H1 (cell line): ENCODE results near the gene SYK. TPM values are rescaled to one million over a fixed set of nuclear protein-coding genes. Genes with fewer than 3 reads are reported as not detected.

Source experiments
- CTCF ChIA-PET: fragments of 300-600 bp; sonication (Branson Sonifier 250); formaldehyde crosslinking; loops from one replicate; lab custom pipeline; 2021; ENCODE audit not compliant: partially characterized antibody; lab: Charles Lee
- POLR2A ChIA-PET: fragments of 300-600 bp; sonication (Branson Sonifier 250); formaldehyde crosslinking; loops from one replicate; lab custom pipeline; 2021; ENCODE audit warnings: inconsistent platforms; ENCODE audit not compliant: partially characterized antibody; lab: Charles Lee
- DNase-seq, 2 experiments: peaks; one replicate each; pipeline versions ENCODE4 v3.0.0 to v3.0.0-alpha.2; 2010 to 2022; ENCODE audit warnings: low spot score in 2 of 2, low read depth in 1 of 2, mixed read lengths in 1 of 2
- FAIRE-seq: peaks from 2 replicates; lab custom pipeline; 2011; peaks lifted over from hg19 to GRCh38; lab: Jason Lieb, UNC
- H2AFZ ChIP-seq: 2 replicates; pipeline ENCODE4 v1.8.1; 2012; ENCODE audit warnings: low read length, inconsistent platforms
- H2AK5ac ChIP-seq: 2 replicates; pipeline ENCODE4 v1.6.1; 2013; ENCODE audit warnings: low read depth, low read length
- H2BK120ac ChIP-seq: replicated peaks from 2 replicates; pipeline ENCODE3; 2013; ENCODE audit warnings: low read depth, low read length, inconsistent platforms
- H2BK12ac ChIP-seq: 2 replicates; pipeline ENCODE4 v1.6.1; 2013; ENCODE audit warnings: low read depth, low read length
- H2BK15ac ChIP-seq: 2 replicates; pipeline ENCODE4 v1.6.1; 2013; ENCODE audit warnings: low read length
- H2BK20ac ChIP-seq: 2 replicates; pipeline ENCODE4 v1.6.1; 2013; ENCODE audit warnings: low read length
- H2BK5ac ChIP-seq: 2 replicates; pipeline ENCODE4 v1.6.1; 2013; ENCODE audit warnings: low read depth, low read length
- H3K14ac ChIP-seq: 2 replicates; pipeline ENCODE4 v1.6.1; 2013; ENCODE audit warnings: inconsistent platforms; ENCODE audit not compliant: insufficient read length
- H3K18ac ChIP-seq: 2 replicates; pipeline ENCODE4 v1.6.1; 2013; ENCODE audit warnings: low read length; ENCODE audit errors: extremely low read depth
- H3K23ac ChIP-seq: 2 replicates; pipeline ENCODE4 v1.6.1; 2013; ENCODE audit warnings: inconsistent platforms; ENCODE audit not compliant: insufficient read length
- H3K23me2 ChIP-seq: 2 replicates; pipeline ENCODE4 v1.6.1; 2013; ENCODE audit warnings: low read depth, low read length
- H3K27ac ChIP-seq: 2 replicates; pipeline ENCODE4 v1.6.1; 2011; ENCODE audit warnings: low read depth, low read length, inconsistent platforms
- H3K27me3 ChIP-seq, 4 experiments: replicated peaks in 1 of 4; 1 replicate in 1 of 4; 2 replicates in 3 of 4; pipeline versions ENCODE4 v1.6.1 to v1.8.1; 2011 to 2013; ENCODE audit warnings: low read length in 3 of 4, mild to moderate bottlenecking in 3 of 4, inconsistent platforms in 2 of 4, mixed read lengths in 2 of 4, moderate library complexity in 1 of 4; ENCODE audit not compliant: control insufficient read depth in 3 of 4, insufficient read depth in 3 of 4; ENCODE audit errors: extremely low read depth in 1 of 4
- H3K36me3 ChIP-seq, 4 experiments: 2 replicates each; pipeline versions ENCODE4 v1.6.1 to v1.8.1; 2011 to 2013; ENCODE audit warnings: mild to moderate bottlenecking in 4 of 4, low read length in 3 of 4, moderate library complexity in 2 of 4, control low read depth in 1 of 4, inconsistent platforms in 1 of 4; ENCODE audit not compliant: insufficient read depth in 4 of 4, control insufficient read depth in 2 of 4
- H3K4ac ChIP-seq: replicated peaks from 2 replicates; pipeline ENCODE3; 2013; ENCODE audit warnings: low read length, low read depth, mixed read lengths, inconsistent platforms; ENCODE audit not compliant: insufficient read length
- H3K4me1 ChIP-seq, 4 experiments: replicated peaks in 1 of 4; 1 replicate in 1 of 4; 2 replicates in 3 of 4; pipeline versions ENCODE4 v1.6.1 to v1.8.1; 2011 to 2013; ENCODE audit warnings: low read length in 3 of 4, inconsistent platforms in 2 of 4, mixed read lengths in 1 of 4; ENCODE audit not compliant: insufficient read depth in 4 of 4, control insufficient read depth in 3 of 4
- H3K4me2 ChIP-seq, 2 experiments: 2 replicates each; pipeline versions ENCODE4 v1.6.1 to v1.8.1; 2011 to 2013; ENCODE audit warnings: low read depth in 2 of 2, low read length in 2 of 2, control low read depth in 1 of 2, inconsistent platforms in 1 of 2, mild to moderate bottlenecking in 1 of 2; ENCODE audit not compliant: insufficient read depth in 1 of 2
- H3K4me3 ChIP-seq, 4 experiments: fragments of 200-600, 300-600 bp in 1 of 4; sonication (generic), shearing (Covaris generic), sonication (Bioruptor Twin) in 1 of 4; 2 replicates each; pipeline versions ENCODE4 v1.5.1 to v1.8.1; 2011 to 2016; ENCODE audit warnings: low read length in 4 of 4, low read depth in 3 of 4, control low read depth in 2 of 4, inconsistent platforms in 2 of 4, mild to moderate bottlenecking in 2 of 4, mixed read lengths in 1 of 4, moderate library complexity in 1 of 4; ENCODE audit not compliant: insufficient read depth in 2 of 4; ENCODE audit errors: extremely low read depth in 1 of 4
- H3K56ac ChIP-seq: replicated peaks from 2 replicates; pipeline ENCODE3; 2013; ENCODE audit warnings: low read depth, mild to moderate bottlenecking, mixed read lengths, low read length, inconsistent platforms; ENCODE audit not compliant: insufficient read length
- H3K79me1 ChIP-seq: 2 replicates; pipeline ENCODE4 v1.6.1; 2013; ENCODE audit warnings: low read depth, low read length, control low read depth
- H3K79me2 ChIP-seq, 2 experiments: 2 replicates each; pipeline versions ENCODE4 v1.6.1 to v1.8.1; 2012 to 2013; ENCODE audit warnings: low read length in 2 of 2, mild to moderate bottlenecking in 2 of 2, inconsistent platforms in 1 of 2; ENCODE audit not compliant: insufficient read depth in 2 of 2, control insufficient read depth in 1 of 2
- H3K9ac ChIP-seq, 4 experiments: replicated peaks in 1 of 4; 1 replicate in 1 of 4; 2 replicates in 3 of 4; pipeline versions ENCODE4 v1.6.1 to v1.8.1; 2011 to 2013; ENCODE audit warnings: low read depth in 3 of 4, low read length in 3 of 4, control low read depth in 2 of 4, mild to moderate bottlenecking in 2 of 4, moderate library complexity in 2 of 4, inconsistent platforms in 1 of 4; ENCODE audit errors: extremely low read depth in 1 of 4
- H3K9me3 ChIP-seq, 2 experiments: 2 replicates each; pipeline versions ENCODE4 v1.6.1 to v1.8.1; 2012 to 2013; ENCODE audit warnings: mild to moderate bottlenecking in 2 of 2, moderate library complexity in 2 of 2, control low read depth in 1 of 2, inconsistent platforms in 1 of 2, low read depth in 1 of 2, low read length in 1 of 2, mixed read lengths in 1 of 2; ENCODE audit not compliant: insufficient read depth in 2 of 2
- H4K20me1 ChIP-seq, 2 experiments: replicated peaks in 1 of 2; 2 replicates each; pipeline versions ENCODE3 to v1.8.1; 2011 to 2013; ENCODE audit warnings: inconsistent platforms in 2 of 2, low read length in 2 of 2, mild to moderate bottlenecking in 1 of 2; ENCODE audit not compliant: insufficient read depth in 2 of 2, control insufficient read depth in 1 of 2
- H4K5ac ChIP-seq: 2 replicates; pipeline ENCODE4 v1.6.1; 2013; ENCODE audit warnings: low read length, low read depth, mixed read lengths, inconsistent platforms; ENCODE audit not compliant: insufficient read length
- H4K8ac ChIP-seq: 2 replicates; pipeline ENCODE4 v1.8.0; 2013; ENCODE audit warnings: mild to moderate bottlenecking, moderate library complexity, low read length, inconsistent platforms; ENCODE audit not compliant: insufficient read depth; ENCODE audit errors: extremely low read depth
- H4K91ac ChIP-seq: replicated peaks from 2 replicates; pipeline ENCODE3; 2013; ENCODE audit warnings: low read length, mixed read lengths, inconsistent platforms; ENCODE audit not compliant: insufficient read length
- ATF3 ChIP-seq: IDR thresholded peaks from 2 replicates; pipeline ENCODE4 v1.6.1; 2011; ENCODE audit warnings: low read depth, mild to moderate bottlenecking, low read length; ENCODE audit not compliant: insufficient read depth
- CBX5 ChIP-seq: fragments of 300-800, 300-1000 bp; sonication (generic); IDR thresholded peaks from 2 replicates; pipeline ENCODE4 v1.7.1; 2016; ENCODE audit warnings: antibody characterized with exemption, low read length, low read depth
- CHD1 ChIP-seq: IDR thresholded peaks from 2 replicates; pipeline ENCODE4 v1.6.1; 2012; ENCODE audit warnings: low read depth, low read length, improper control_type of control experiment
- NANOG ChIP-seq: IDR thresholded peaks from 2 replicates; pipeline ENCODE4 v1.6.1; 2011; ENCODE audit warnings: low read length, low read depth, mild to moderate bottlenecking, inconsistent platforms; ENCODE audit not compliant: insufficient read depth, poor library complexity, severe bottlenecking
- PHF8 ChIP-seq: fragments of 200-600 bp; sonication (generic); conservative IDR thresholded peaks from 2 replicates; pipeline ENCODE4 v1.7.1; 2012; ENCODE audit warnings: low read depth, mild to moderate bottlenecking, inconsistent platforms, low read length, moderate library complexity
- RNF2 ChIP-seq: fragments of 200-900, 300-1000 bp; sonication (generic); IDR thresholded peaks from 2 replicates; pipeline ENCODE4 v1.7.1; 2016; ENCODE audit warnings: borderline replicate concordance, low read depth, mild to moderate bottlenecking, antibody characterized with exemption, low read length; ENCODE audit not compliant: poor library complexity, severe bottlenecking; ENCODE audit errors: missing control alignments
- TAF1 ChIP-seq: IDR thresholded peaks from 2 replicates; pipeline ENCODE4 v1.6.1; 2011; ENCODE audit warnings: mild to moderate bottlenecking, low read depth, low read length
- WGBS, 2 experiments: shearing (Covaris generic) in 1 of 2; methylation state at CpG; one replicate each; pipeline versions ENCODE4 v1.1.6 to v1.1.7; 2013 to 2015; ENCODE audit warnings: low lambda C conversion rate in 2 of 2, mixed read lengths in 2 of 2, inconsistent platforms in 1 of 2, low coverage in 1 of 2, missing lambda C conversion rate in 1 of 2; ENCODE audit not compliant: insufficient replicate concordance in 2 of 2, insufficient coverage in 1 of 2, insufficient read length in 1 of 2; ENCODE audit errors: extremely low coverage in 1 of 2, missing lambda C conversion rate in 1 of 2; 5-methylcytosine and 5-hydroxymethylcytosine counted together
- polyA plus RNA-seq, 7 experiments: library from polyadenylated mRNA; depleted of rRNA in 3 of 7; stranded (reverse) in 5 of 7; unstranded in 2 of 7; fragments of >200 nt in 5 of 7; fragments of 200-250 nt in 2 of 7; gene quantifications; 1 replicate in 5 of 7; 2 replicates in 1 of 7; 4 replicates in 1 of 7; pipeline versions ENCODE4 v1.2.1 to v1.2.3, GENCODE V29; 2011 to 2013; ENCODE audit warnings: missing spikeins in 2 of 7, mixed read lengths in 2 of 7
- total RNA-seq: library from RNA; stranded (reverse); fragmentation: NEBNext Ultra II Directional; extraction: Animal tissue kit (Norgen Biotek cat#: 25700); gene quantifications from 2 replicates; pipeline ENCODE4 v1.2.1, GENCODE V29; 2021
- TF ChIP-seq, protein P1 (sequence below): IDR thresholded peaks from 2 replicates; pipeline ENCODE4 v1.6.1; 2012; ENCODE audit warnings: low read length, inconsistent platforms

Gene SYK
- total and polyA plus RNA-seq, 2 of the 8 experiments (the other 6 are each of a cell fraction or from before 2014, with no cell fraction given), result 1.5 to 4.4 TPM

GRCh38 chr9:90914868-90915483 is 113.4 kb downstream of the SYK start:
- Histone ChIP-seq H3K79me1 (no peaks in the 10 kb centered on the region), H3K56ac (no peak overlapping the region), H3K4me2 (no peak overlapping the region), H3K14ac (no peak overlapping the region), H3K79me2 (no peaks in the 10 kb centered on the region), H3K23ac (no peak overlapping the region), H2BK12ac (no peak overlapping the region), H3K4ac (no peak overlapping the region), H3K27ac (no peak overlapping the region), H3K23me2 (no peaks in the 10 kb centered on the region), H3K9ac (no peak overlapping the region), H4K20me1 (no peaks in the 10 kb centered on the region), H3K4me1 (no peaks in the 10 kb centered on the region), H2AK5ac (no peak overlapping the region), H2BK20ac (no peak overlapping the region), H3K9me3 (no peaks in the 10 kb centered on the region), H2AFZ (0 out of 2 replicates have a peak overlapping the region, but pooled peaks have one; percentile 34), H4K91ac (no peak overlapping the region), H4K5ac (no peak overlapping the region), H2BK120ac (no peak overlapping the region), H4K8ac (no peak overlapping the region), H2BK5ac (no peak overlapping the region), H2BK15ac (no peak overlapping the region), H3K27me3 (no peaks in the 10 kb centered on the region), H3K4me3 (no peak overlapping the region), H3K36me3 (no peaks in the 10 kb centered on the region), H3K18ac (no peak overlapping the region)
- ChIA-PET POLR2A (interaction anchor here (0.6 to 1.4 kb wide), 3 partner anchors 102 to 806 kb away, joined by 3 read pairs; no protein-coding TSS in a partner anchor), CTCF (interaction anchor here (0.6 to 5.7 kb wide), 75 partner anchors 8 to 1288 kb away, joined by 3 to 68 read pairs (median 4); no protein-coding TSS in a partner anchor)
- DNase-seq (peak; percentile 54 to 79), FAIRE-seq (peak; percentile 95)
- 23% methylated on average over 7 of the region's 7 CpGs; no CpG with 5 or more reads in 1 of the 2 experiments for WGBS, 2 experiments
- TF ChIP-seq TAF1, result no peak
- TF ChIP-seq NANOG, result no peak
- no peak for TF ChIP-seq PHF8
- no peak for TF ChIP-seq RNF2
- TF ChIP-seq, protein P1, sequence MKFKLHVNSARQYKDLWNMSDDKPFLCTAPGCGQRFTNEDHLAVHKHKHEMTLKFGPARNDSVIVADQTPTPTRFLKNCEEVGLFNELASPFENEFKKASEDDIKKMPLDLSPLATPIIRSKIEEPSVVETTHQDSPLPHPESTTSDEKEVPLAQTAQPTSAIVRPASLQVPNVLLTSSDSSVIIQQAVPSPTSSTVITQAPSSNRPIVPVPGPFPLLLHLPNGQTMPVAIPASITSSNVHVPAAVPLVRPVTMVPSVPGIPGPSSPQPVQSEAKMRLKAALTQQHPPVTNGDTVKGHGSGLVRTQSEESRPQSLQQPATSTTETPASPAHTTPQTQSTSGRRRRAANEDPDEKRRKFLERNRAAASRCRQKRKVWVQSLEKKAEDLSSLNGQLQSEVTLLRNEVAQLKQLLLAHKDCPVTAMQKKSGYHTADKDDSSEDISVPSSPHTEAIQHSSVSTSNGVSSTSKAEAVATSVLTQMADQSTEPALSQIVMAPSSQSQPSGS, result no peak
- no peak for TF ChIP-seq CBX5
- TF ChIP-seq ATF3, result no peak
- TF ChIP-seq CHD1, result no peak
